Measurements from ENCODE around the gene PROS1. TPM values are rescaled to one million over a fixed set of nuclear protein-coding genes. Genes with fewer than 3 reads are reported as not detected.

PROS1 gene
- total RNA-seq, 4 donors from 2014 or later, result 20.6 to 35.3 (median 29.9) TPM

GRCh38 chr3:94011233-94011711, 37.6 kb upstream of the PROS1 start:
- WGBS, 2 donors, result 84 to 92% methylated on average over 3 of the region's 3 CpGs
- DNase-seq (ENCODE audit: low spot score in 2 of 2), result no peak
- intact Hi-C loops (cut with DNase I; ENCODE audit: low total_unique reads), result no loop called here
- no peak overlapping the region for H3K4me3 ChIP-seq (ENCODE audit: low read depth, poor library complexity, severe bottlenecking)
- TF ChIP-seq, protein P1, sequence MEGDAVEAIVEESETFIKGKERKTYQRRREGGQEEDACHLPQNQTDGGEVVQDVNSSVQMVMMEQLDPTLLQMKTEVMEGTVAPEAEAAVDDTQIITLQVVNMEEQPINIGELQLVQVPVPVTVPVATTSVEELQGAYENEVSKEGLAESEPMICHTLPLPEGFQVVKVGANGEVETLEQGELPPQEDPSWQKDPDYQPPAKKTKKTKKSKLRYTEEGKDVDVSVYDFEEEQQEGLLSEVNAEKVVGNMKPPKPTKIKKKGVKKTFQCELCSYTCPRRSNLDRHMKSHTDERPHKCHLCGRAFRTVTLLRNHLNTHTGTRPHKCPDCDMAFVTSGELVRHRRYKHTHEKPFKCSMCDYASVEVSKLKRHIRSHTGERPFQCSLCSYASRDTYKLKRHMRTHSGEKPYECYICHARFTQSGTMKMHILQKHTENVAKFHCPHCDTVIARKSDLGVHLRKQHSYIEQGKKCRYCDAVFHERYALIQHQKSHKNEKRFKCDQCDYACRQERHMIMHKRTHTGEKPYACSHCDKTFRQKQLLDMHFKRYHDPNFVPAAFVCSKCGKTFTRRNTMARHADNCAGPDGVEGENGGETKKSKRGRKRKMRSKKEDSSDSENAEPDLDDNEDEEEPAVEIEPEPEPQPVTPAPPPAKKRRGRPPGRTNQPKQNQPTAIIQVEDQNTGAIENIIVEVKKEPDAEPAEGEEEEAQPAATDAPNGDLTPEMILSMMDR (IDR thresholded peaks at IDR 0.05), result no peak
- no peak for TF ChIP-seq POLR2A (IDR thresholded peaks at IDR 0.05)

DNA sequence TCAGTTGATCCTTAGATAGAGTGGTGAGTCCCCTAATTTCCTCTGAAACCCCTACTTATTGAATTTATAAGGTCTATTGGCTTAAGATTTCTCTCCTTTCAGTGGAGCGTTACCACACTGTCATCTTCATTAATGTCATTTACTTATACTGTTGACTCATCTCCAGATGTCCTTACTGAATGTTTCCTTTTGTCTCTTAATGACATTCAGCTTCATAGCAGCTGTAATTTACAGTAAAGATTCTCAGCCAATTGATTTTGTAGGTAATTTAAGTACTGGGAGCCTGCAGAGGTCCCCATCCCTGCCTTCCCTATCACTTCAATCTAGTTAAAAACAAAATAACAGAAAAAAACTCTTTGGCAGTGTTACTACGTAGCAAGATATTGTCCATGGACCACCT, 35.9 kb upstream of the PROS1 start:
- DNase-seq (ENCODE audit: low spot score in 2 of 2), result no peak
- intact Hi-C loops (cut with DNase I; ENCODE audit: low total_unique reads), result no loop called here
- TF ChIP-seq POLR2A (IDR thresholded peaks at IDR 0.05), result no peak
- TF ChIP-seq, protein P1 (IDR thresholded peaks at IDR 0.05), result no peak
- no peak overlapping the region for H3K4me3 ChIP-seq (ENCODE audit: low read depth, poor library complexity, severe bottlenecking)
- WGBS, 2 donors, result 88 to 94% methylated on average over 2 of the region's 2 CpGs

GRCh38 chr3:94008253-94008652, 34.6 kb upstream of the PROS1 start:
- no peak for TF ChIP-seq POLR2A (IDR thresholded peaks at IDR 0.05)
- TF ChIP-seq, protein P1 (IDR thresholded peaks at IDR 0.05), result no peak
- 69 to 75% methylated on average over 2 of the region's 2 CpGs for WGBS, 2 donors
- H3K4me3 ChIP-seq (ENCODE audit: low read depth, poor library complexity, severe bottlenecking), result no peak overlapping the region
- intact Hi-C loops (cut with DNase I; ENCODE audit: low total_unique reads), result no loop called here
- DNase-seq (ENCODE audit: low spot score in 2 of 2), result no peak

GRCh38 chr3:94004301-94004910, 30.7 kb upstream of the PROS1 start:
- DNase-seq (ENCODE audit: low spot score in 2 of 2), result no peak
- TF ChIP-seq POLR2A (IDR thresholded peaks at IDR 0.05), result no peak
- TF ChIP-seq, protein P1 (IDR thresholded peaks at IDR 0.05), result no peak
- 1% methylated on average over 4 of the region's 4 CpGs for WGBS, 2 donors
- H3K4me3 ChIP-seq (ENCODE audit: low read depth, poor library complexity, severe bottlenecking), result no peak overlapping the region
- intact Hi-C loops (cut with DNase I; ENCODE audit: low total_unique reads), result no loop called here

DNA sequence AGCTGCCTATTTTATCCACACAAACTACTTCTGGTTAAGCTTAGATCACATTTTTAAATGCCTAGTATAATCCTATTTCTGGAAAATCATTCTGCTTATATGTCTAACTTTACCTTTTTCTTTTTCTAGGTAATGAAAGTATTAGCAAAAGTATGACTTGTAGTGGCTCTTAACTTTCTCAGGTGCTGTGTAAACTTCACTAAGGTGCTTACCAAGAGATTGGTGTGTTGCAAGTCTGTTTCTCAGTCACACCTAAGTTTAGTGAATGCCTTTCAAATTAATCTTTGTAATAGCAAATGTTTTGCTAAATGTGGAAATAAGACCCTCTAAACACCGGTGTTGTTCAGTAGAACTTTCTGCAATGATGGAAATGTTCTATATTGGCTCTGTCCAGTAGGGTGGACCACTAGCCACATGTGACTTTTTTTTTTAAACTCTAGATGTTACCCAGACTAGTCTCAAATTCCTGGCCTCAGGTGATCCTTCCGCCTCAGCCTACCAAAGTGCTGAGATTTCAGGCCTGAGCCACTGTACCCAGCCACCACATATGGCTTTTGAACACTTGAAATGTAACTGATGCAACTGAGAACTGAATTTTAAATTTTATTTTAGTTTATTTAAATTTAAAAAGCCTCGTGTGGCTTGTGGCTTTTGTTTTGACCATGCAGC, 28.3 kb upstream of the PROS1 start:
- intact Hi-C loops (cut with DNase I; ENCODE audit: low total_unique reads), result no loop called here
- no peak for DNase-seq (ENCODE audit: low spot score in 2 of 2)
- no peak overlapping the region for H3K4me3 ChIP-seq (ENCODE audit: low read depth, poor library complexity, severe bottlenecking)
- TF ChIP-seq POLR2A (IDR thresholded peaks at IDR 0.05), result no peak
- TF ChIP-seq, protein P1 (IDR thresholded peaks at IDR 0.05), result no peak
- 83 to 95% methylated on average over 3 of the region's 3 CpGs for WGBS, 2 donors
